Endothelial cell of umbilical vein (primary cell): ENCODE measurements around the gene PDE6D. TPM values are rescaled to one million over a fixed set of nuclear protein-coding genes. Genes with fewer than 3 reads are reported as not detected.
A peak's percentile ranks its signal among the peaks of the same experiment; 100 is the strongest.

Experiments
- BruUV-seq: library from RNA; stranded (reverse); fragments of 400-500 nt; replicated peaks from 2 replicates; lab custom pipeline; 2021; lab: Mats Ljungman, UMichigan
- CTCF ChIA-PET: fragments of 300-600, 350-600 bp; sonication (Branson Sonifier 250); formaldehyde crosslinking; loops from one replicate; lab custom pipeline; 2021; ENCODE audit warnings: antibody characterized with exemption, inconsistent platforms; lab: Charles Lee
- POLR2A ChIA-PET: fragments of 300-600, 350-600 bp; sonication (Branson Sonifier 250); formaldehyde crosslinking; loops from one replicate; lab custom pipeline; 2021; ENCODE audit warnings: antibody characterized with exemption, inconsistent platforms; lab: Charles Lee
- DNase-seq: peaks from one replicate; pipeline ENCODE4 v3.0.0-alpha.2; 2011; ENCODE audit warnings: low read depth, low spot score
- FAIRE-seq: peaks from 2 replicates; lab custom pipeline; 2011; peaks lifted over from hg19 to GRCh38; lab: Jason Lieb, UNC
- H2AFZ ChIP-seq: 2 replicates; pipeline ENCODE4 v1.6.0; 2012; ENCODE audit warnings: low read depth, low read length, control low read depth, inconsistent platforms
- H3K27ac ChIP-seq: 2 replicates; pipeline ENCODE4 v1.5.1; 2011; ENCODE audit warnings: low read depth, mild to moderate bottlenecking, control low read depth, low read length, moderate library complexity; ENCODE audit not compliant: insufficient read depth
- H3K27me3 ChIP-seq, 2 experiments: 2 replicates each; pipeline versions ENCODE4 v1.6.0 to v1.6.1; 2011; ENCODE audit warnings: low read length in 2 of 2, mixed read lengths in 1 of 2; ENCODE audit not compliant: control insufficient read depth in 2 of 2, insufficient read depth in 2 of 2
- H3K36me3 ChIP-seq, 2 experiments: 2 replicates in 1 of 2; 3 replicates in 1 of 2; pipeline ENCODE4 v1.5.1; 2011; ENCODE audit warnings: low read length in 2 of 2, mild to moderate bottlenecking in 1 of 2, moderate library complexity in 1 of 2; ENCODE audit not compliant: control insufficient read depth in 2 of 2, insufficient read depth in 2 of 2; ENCODE audit errors: extremely low read depth in 1 of 2
- H3K4me1 ChIP-seq: 3 replicates; pipeline ENCODE4 v1.5.1; 2011; ENCODE audit warnings: mild to moderate bottlenecking, low read length; ENCODE audit not compliant: control insufficient read depth, insufficient read depth; ENCODE audit errors: extremely low read depth
- H3K4me2 ChIP-seq: 2 replicates; pipeline ENCODE4 v1.6.1; 2011; ENCODE audit warnings: low read length, control low read depth, mixed read lengths; ENCODE audit not compliant: insufficient read depth
- H3K4me3 ChIP-seq, 3 experiments: fragments of 200-600 bp in 1 of 3; sonication (generic), shearing (Covaris generic) in 1 of 3; replicated peaks in 1 of 3; 2 replicates each; pipeline ENCODE4 v1.5.1; 2011 to 2016; ENCODE audit warnings: control low read depth in 3 of 3, low read length in 3 of 3, mild to moderate bottlenecking in 2 of 3, inconsistent platforms in 1 of 3, low read depth in 1 of 3, moderate library complexity in 1 of 3; ENCODE audit not compliant: insufficient read depth in 1 of 3
- H3K79me2 ChIP-seq: 2 replicates; pipeline ENCODE4 v1.6.0; 2012; ENCODE audit warnings: low read length, inconsistent platforms; ENCODE audit not compliant: control insufficient read depth, insufficient read depth
- H3K9ac ChIP-seq: replicated peaks from 2 replicates; pipeline ENCODE3; 2011; ENCODE audit warnings: low read length, control low read depth; ENCODE audit not compliant: insufficient read depth; ENCODE audit errors: extremely low read depth
- H3K9me1 ChIP-seq: replicated peaks from 3 replicates; pipeline ENCODE4 v1.6.0; 2011; ENCODE audit warnings: mild to moderate bottlenecking, low read length; ENCODE audit not compliant: control insufficient read depth, insufficient read depth; ENCODE audit errors: extremely low read depth
- H3K9me3 ChIP-seq: replicated peaks from 2 replicates; pipeline ENCODE4 v1.5.1; 2012; ENCODE audit warnings: low read length, inconsistent platforms; ENCODE audit not compliant: control insufficient read depth, insufficient read depth
- H4K20me1 ChIP-seq: replicated peaks from 2 replicates; pipeline ENCODE3; 2011; ENCODE audit warnings: mild to moderate bottlenecking, low read length; ENCODE audit not compliant: control insufficient read depth, insufficient read depth; ENCODE audit errors: extremely low read depth
- CTCF ChIP-seq, 2 donors: IDR thresholded peaks; 1 replicate in 1 of 2; 2 replicates in 1 of 2; pipeline ENCODE4 v1.5.1; 2011; ENCODE audit warnings: low read length in 2 of 2, mild to moderate bottlenecking in 2 of 2, moderate library complexity in 2 of 2, control low read depth in 1 of 2, inconsistent platforms in 1 of 2, low read depth in 1 of 2; ENCODE audit not compliant: insufficient read depth in 1 of 2; ENCODE audit errors: extremely low read depth in 1 of 2
- EZH2 ChIP-seq: IDR thresholded peaks from 2 replicates; pipeline ENCODE4 v1.6.1; 2012; ENCODE audit warnings: borderline replicate concordance, low read depth, mild to moderate bottlenecking, moderate library complexity, low read length, inconsistent platforms; ENCODE audit not compliant: severe bottlenecking
- FOS ChIP-seq: IDR thresholded peaks from 2 replicates; pipeline ENCODE4 v1.6.1; 2011; ENCODE audit warnings: mild to moderate bottlenecking, low read length, moderate library complexity, borderline replicate concordance; ENCODE audit not compliant: insufficient read depth
- GATA2 ChIP-seq: IDR thresholded peaks from 2 replicates; pipeline ENCODE4 v1.7.0; 2011; ENCODE audit warnings: low read depth, mild to moderate bottlenecking, moderate library complexity, mixed read lengths, low read length; ENCODE audit not compliant: insufficient read length, insufficient read depth
- JUN ChIP-seq: IDR thresholded peaks from 2 replicates; pipeline ENCODE4 v1.6.1; 2011; ENCODE audit warnings: borderline replicate concordance, low read depth; ENCODE audit not compliant: insufficient read length, insufficient read depth
- MAX ChIP-seq: IDR thresholded peaks from 2 replicates; pipeline ENCODE4 v1.6.1; 2011; ENCODE audit not compliant: insufficient read depth, insufficient read length
- MYC ChIP-seq: IDR thresholded peaks from one replicate; pipeline ENCODE4 v1.6.1; 2011; ENCODE audit warnings: mild to moderate bottlenecking, low read depth, low read length
- POLR2A ChIP-seq: IDR thresholded peaks from 2 replicates; pipeline ENCODE4 v1.6.1; 2012; ENCODE audit warnings: low read depth, mild to moderate bottlenecking, control low read depth, low read length
- POLR2AphosphoS5 ChIP-seq: IDR thresholded peaks from 2 replicates; pipeline ENCODE4 v1.6.1; 2012; ENCODE audit warnings: low read depth, mild to moderate bottlenecking, control low read depth, low read length, moderate library complexity; ENCODE audit not compliant: insufficient read depth
- dilution Hi-C: fragments of 300-500 bp; cut with MboI; formaldehyde crosslinking; loops from one replicate; pipeline ENCODE4 v1.15.0; 2019; ENCODE audit warnings: low sequenced_read_pairs; ENCODE audit not compliant: extremely low pct_ligation_motif_present
- intact Hi-C: fragments of 100-400 bp; cut with micrococcal nuclease; formaldehyde crosslinking; loops from one replicate; pipeline ENCODE4 v1.10.0; 2022
- polyA plus RNA-seq, 4 experiments: library from polyadenylated mRNA; depleted of rRNA in 3 of 4; stranded (reverse) in 3 of 4; unstranded in 1 of 4; fragments of >200 nt; gene quantifications; 2 replicates each; pipeline versions ENCODE4 v1.2.1 to v1.2.3, GENCODE V29; 2011 to 2012; ENCODE audit warnings: missing spikeins in 1 of 4
- total RNA-seq: library from RNA; stranded (reverse); gene quantifications from 2 replicates; pipeline ENCODE4 v1.2.3, GENCODE V29; 2021

The PDE6D gene
- total and polyA plus RNA-seq, 2 donors (not counting 3 experiments of a cell fraction or from before 2014, with no cell fraction given): 23.8 to 36.8 TPM

- Histone ChIP-seq H3K27ac (no peak overlapping the region), H3K4me2 (no peak overlapping the region), H3K9me3 (no peaks in the 10 kb centered on the region), H3K79me2 (no peaks in the 10 kb centered on the region), H3K36me3 (no peaks in the 10 kb centered on the region), H4K20me1 (no peaks in the 10 kb centered on the region), H2AFZ (no peak overlapping the region), H3K4me1 (peaks cover 4% of the 10 kb centered on the region), H3K27me3 (no peaks in the 10 kb centered on the region), H3K4me3 (no peak overlapping the region), H3K9ac (no peak overlapping the region), H3K9me1 (no peaks in the 10 kb centered on the region)
- no peak for DNase-seq
- ChIA-PET POLR2A (no interaction called here), CTCF (interaction anchor here (0.8 to 1.4 kb wide), 3 partner anchors 44 to 122 kb away, joined by 3 read pairs; no protein-coding TSS in a partner anchor)
- FAIRE-seq: no peak
- dilution Hi-C loops (no loop called here), intact Hi-C loops (no loop called here)
- BruUV-seq: no TSS peak
- no peak for TF ChIP-seq FOS
These were observed 59.8 kb downstream of the PDE6D start for GRCh38 chr2:231720987-231721966.

- BruUV-seq: no TSS peak
- peak; percentile 48 for DNase-seq
- H4K20me1 ChIP-seq: no peaks in the 10 kb centered on the region
- no peak overlapping the region for H3K4me3 ChIP-seq
- H3K9ac ChIP-seq: no peak overlapping the region
- intact Hi-C loops: no loop called here
- ChIA-PET CTCF (interaction anchor here (0.8 to 1.4 kb wide), 2 partner anchors 43 to 45 kb away, joined by 3 read pairs; no protein-coding TSS in a partner anchor), POLR2A (no interaction called here)
- no peaks in the 10 kb centered on the region for H3K79me2 ChIP-seq
- H3K27ac ChIP-seq: no peak overlapping the region
- dilution Hi-C loops: no loop called here
- H3K9me3 ChIP-seq: no peaks in the 10 kb centered on the region
- no peak overlapping the region for H2AFZ ChIP-seq
- peaks cover 12% of the 10 kb centered on the region for H3K4me1 ChIP-seq
- TF ChIP-seq CTCF (IDR thresholded peaks at IDR 0.05; ENCODE audit: extremely low read depth in 1 of 2, insufficient read depth in 1 of 2, low read depth in 1 of 2, low read length in 2 of 2): no peak
- TF ChIP-seq POLR2A: no peak
- TF ChIP-seq MAX: no peak
- no peak for TF ChIP-seq FOS
- TF ChIP-seq MYC: no peak
- no peak for TF ChIP-seq POLR2AphosphoS5
- no peak for TF ChIP-seq EZH2
- no peak for TF ChIP-seq JUN
- no peak for TF ChIP-seq GATA2
- no peak for FAIRE-seq
- no peaks in the 10 kb centered on the region for H3K36me3 ChIP-seq
- no peak overlapping the region for H3K4me2 ChIP-seq
- no peaks in the 10 kb centered on the region for H3K27me3 ChIP-seq
- H3K9me1 ChIP-seq: no peaks in the 10 kb centered on the region
These were observed 60.6 kb downstream of the PDE6D start for GRCh38 chr2:231720292-231720986.
